Breast epithelium (tissue), 3 donors: Measurements from ENCODE around the gene PLAC1.

ENCODE experiments used
- CTCF ChIP-seq, 3 donors: fragments of 450-650 bp; IDR thresholded peaks; one replicate each; pipeline ENCODE4 v1.5.1; 2016 to 2017; ENCODE audit warnings: antibody characterized with exemption in 3 of 3, mild to moderate bottlenecking in 3 of 3, moderate library complexity in 3 of 3
- POLR2A ChIP-seq: fragments of 450-650 bp; IDR thresholded peaks from one replicate; pipeline ENCODE4 v1.6.1; 2016; ENCODE audit warnings: antibody characterized with exemption, mild to moderate bottlenecking, moderate library complexity
- POLR2AphosphoS5 ChIP-seq, 3 donors: sonication (generic); formaldehyde crosslinking; IDR thresholded peaks; one replicate each; pipeline ENCODE4 v1.6.1; 2017; ENCODE audit warnings: antibody characterized with exemption in 3 of 3

GRCh38 chrX:134591502-134591901, 66.8 kb downstream of the PLAC1 start:
- TF ChIP-seq CTCF (IDR thresholded peaks at IDR 0.05) (no peak), POLR2AphosphoS5 (IDR thresholded peaks at IDR 0.05) (no peak), POLR2A (no peak)
